Esophagus squamous epithelium (tissue), 5 donors: ENCODE measurements around the gene HMX3. TPM values are rescaled to one million over a fixed set of nuclear protein-coding genes. Genes with fewer than 3 reads are reported as not detected.

Experiments used
- DNase-seq: peaks from one replicate; lab custom pipeline; 2025; lab: John Stamatoyannopoulos, UW
- H3K27ac ChIP-seq, 4 donors: fragments of 200-600 bp; sonication (generic); one replicate each; pipeline ENCODE4 v1.5.1; 2016 to 2019; ENCODE audit warnings: mild to moderate bottlenecking in 1 of 4
- H3K27me3 ChIP-seq, 4 donors: fragments of 200-600 bp; sonication (generic); 1 replicate in 3 of 4; 2 replicates in 1 of 4; pipeline versions ENCODE4 v1.5.1 to v1.6.0; 2017 to 2021; ENCODE audit warnings: antibody characterized with exemption in 1 of 4
- H3K36me3 ChIP-seq, 3 donors: fragments of 200-600 bp; sonication (generic); one replicate each; pipeline ENCODE4 v1.5.1; 2016 to 2019
- H3K4me1 ChIP-seq, 3 donors: fragments of 200-600 bp; sonication (generic); one replicate each; pipeline ENCODE4 v1.5.1; 2017 to 2019
- H3K4me3 ChIP-seq, 4 donors: fragments of 200-600 bp; sonication (generic); 1 replicate in 3 of 4; 2 replicates in 1 of 4; pipeline ENCODE4 v1.5.1; 2016 to 2019; ENCODE audit warnings: mild to moderate bottlenecking in 2 of 4, moderate library complexity in 1 of 4
- H3K9me3 ChIP-seq, 3 donors: fragments of 200-600 bp; sonication (generic); one replicate each; pipeline ENCODE4 v1.5.1; 2016 to 2019
- POLR2A ChIP-seq, 4 donors: fragments of 450-650 bp; IDR thresholded peaks; one replicate each; pipeline ENCODE4 v1.6.1; 2017; ENCODE audit warnings: antibody characterized with exemption in 4 of 4, mild to moderate bottlenecking in 4 of 4, moderate library complexity in 3 of 4
- WGBS, 2 donors: methylation state at CpG; one replicate each; pipeline ENCODE4 v1.1.5; 2018; 5-methylcytosine and 5-hydroxymethylcytosine counted together
- intact Hi-C: fragments of 100-400 bp; cut with DNase I; formaldehyde crosslinking; loops from one replicate; pipeline ENCODE4 v1.15.0; 2022
- total RNA-seq, 4 donors: library from RNA; depleted of rRNA; stranded (reverse); fragments of >200 nt; gene quantifications; one replicate each; pipeline ENCODE4 v1.1.0, GENCODE V29; 2016
- TF ChIP-seq, protein P1 (sequence below), 6 experiments: fragments of 450-650 bp in 4 of 6; fragments of 200-600 bp in 2 of 6; sonication (generic) in 2 of 6; IDR thresholded peaks; one replicate each; pipeline ENCODE4 v1.5.1; 2016 to 2019; ENCODE audit warnings: antibody characterized with exemption in 6 of 6, mild to moderate bottlenecking in 4 of 6, moderate library complexity in 4 of 6
- donor health status: DM: yes; HTN: yes; CAD: no.

The HMX3 gene
- total RNA-seq, 4 donors from 2014 or later: not detected

DNA sequence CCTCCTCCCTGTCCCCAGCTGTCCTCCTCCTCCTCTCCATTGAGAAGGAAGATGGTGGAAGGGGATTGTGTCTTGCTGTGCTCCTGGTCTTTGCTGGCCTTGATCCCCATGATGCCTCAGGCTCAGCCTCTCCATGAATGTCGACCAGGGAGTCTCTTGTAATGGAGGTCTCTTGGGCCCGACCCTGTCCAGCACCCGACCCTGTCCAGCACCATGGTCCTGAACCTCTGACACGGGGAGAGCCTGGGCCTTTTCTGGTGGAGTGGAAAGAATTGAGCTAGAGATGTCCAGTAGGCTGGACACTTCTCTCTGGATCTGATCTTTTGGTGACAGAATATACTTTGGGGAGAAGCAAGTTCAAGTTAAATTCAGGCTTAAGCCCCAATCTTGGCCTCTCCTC is 42.3 kb upstream of the HMX3 start:
- 20% methylated on average over 1 of the region's 4 CpGs; no CpG with 5 or more reads in 1 of the 2 donors for WGBS, 2 donors
- DNase-seq: no peak
- no peaks in the 10 kb centered on the region for H3K9me3 ChIP-seq
- H3K27me3 ChIP-seq: peaks cover 0 to 34% (median 0%) of the 10 kb centered on the region in 4 donors
- no peak overlapping the region for H3K4me3 ChIP-seq
- H3K36me3 ChIP-seq: no peaks in the 10 kb centered on the region
- no peaks in the 10 kb centered on the region for H3K4me1 ChIP-seq
- H3K27ac ChIP-seq: no peak overlapping the region
- TF ChIP-seq, protein P1, sequence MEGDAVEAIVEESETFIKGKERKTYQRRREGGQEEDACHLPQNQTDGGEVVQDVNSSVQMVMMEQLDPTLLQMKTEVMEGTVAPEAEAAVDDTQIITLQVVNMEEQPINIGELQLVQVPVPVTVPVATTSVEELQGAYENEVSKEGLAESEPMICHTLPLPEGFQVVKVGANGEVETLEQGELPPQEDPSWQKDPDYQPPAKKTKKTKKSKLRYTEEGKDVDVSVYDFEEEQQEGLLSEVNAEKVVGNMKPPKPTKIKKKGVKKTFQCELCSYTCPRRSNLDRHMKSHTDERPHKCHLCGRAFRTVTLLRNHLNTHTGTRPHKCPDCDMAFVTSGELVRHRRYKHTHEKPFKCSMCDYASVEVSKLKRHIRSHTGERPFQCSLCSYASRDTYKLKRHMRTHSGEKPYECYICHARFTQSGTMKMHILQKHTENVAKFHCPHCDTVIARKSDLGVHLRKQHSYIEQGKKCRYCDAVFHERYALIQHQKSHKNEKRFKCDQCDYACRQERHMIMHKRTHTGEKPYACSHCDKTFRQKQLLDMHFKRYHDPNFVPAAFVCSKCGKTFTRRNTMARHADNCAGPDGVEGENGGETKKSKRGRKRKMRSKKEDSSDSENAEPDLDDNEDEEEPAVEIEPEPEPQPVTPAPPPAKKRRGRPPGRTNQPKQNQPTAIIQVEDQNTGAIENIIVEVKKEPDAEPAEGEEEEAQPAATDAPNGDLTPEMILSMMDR (IDR thresholded peaks at IDR 0.05): no peak
- no peak for TF ChIP-seq POLR2A (IDR thresholded peaks at IDR 0.05)
- intact Hi-C loops: no loop called here

DNA sequence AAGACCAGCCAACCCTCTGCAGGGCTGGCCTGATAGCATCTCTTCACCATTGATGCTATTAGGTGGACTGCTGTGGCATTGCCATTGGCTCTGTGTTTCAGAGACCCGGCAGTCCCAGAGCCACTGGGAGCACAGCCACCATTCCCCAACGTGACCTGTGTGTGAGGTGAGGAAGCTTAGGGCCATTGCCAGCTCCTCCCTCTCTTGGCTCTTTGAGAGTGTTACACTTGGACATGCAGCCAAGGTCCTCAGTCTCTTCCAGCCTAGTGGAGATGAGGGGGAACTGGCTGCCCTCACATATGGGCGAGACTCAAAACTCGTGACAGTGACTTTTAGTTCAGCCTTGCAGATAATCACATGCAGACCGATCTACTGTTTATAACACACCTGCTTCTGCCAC is 39.3 kb upstream of the HMX3 start:
- Histone ChIP-seq H3K4me1 (no peaks in the 10 kb centered on the region), H3K27me3 (peaks cover 0 to 27% (median 0%) of the 10 kb centered on the region in 4 donors), H3K36me3 (no peaks in the 10 kb centered on the region), H3K4me3 (no peak overlapping the region), H3K27ac (no peak overlapping the region), H3K9me3 (no peaks in the 10 kb centered on the region)
- TF ChIP-seq POLR2A (IDR thresholded peaks at IDR 0.05): no peak
- TF ChIP-seq, protein P1 (IDR thresholded peaks at IDR 0.05): no peak
- no peak for DNase-seq
- intact Hi-C loops: no loop called here
- WGBS, 2 donors: 33 to 60% methylated on average over 1 of the region's 5 CpGs

DNA sequence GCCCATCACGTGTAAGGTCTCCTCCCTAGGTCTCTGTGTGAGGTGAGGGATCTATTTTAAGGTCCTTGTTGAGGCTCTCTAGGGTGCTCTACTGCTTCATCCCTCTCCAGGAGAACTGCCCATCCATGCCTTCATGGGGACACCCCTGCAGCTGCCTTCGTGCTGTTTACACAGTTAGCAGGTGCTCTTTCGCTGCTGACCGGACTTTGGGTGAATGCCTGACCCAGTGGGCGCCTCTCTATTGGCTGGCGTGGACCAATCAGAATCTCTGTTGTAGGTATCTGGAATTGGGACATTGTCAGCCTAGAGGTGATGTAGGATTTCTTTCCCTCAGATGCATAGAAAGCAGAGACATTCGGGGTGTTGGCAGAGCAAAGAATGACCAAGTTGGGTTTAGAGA is 38.7 kb upstream of the HMX3 start:
- intact Hi-C loops: no loop called here
- WGBS, 2 donors: 58 to 69% methylated on average over 2 to 6 of the region's 7 CpGs
- peaks cover 0 to 25% (median 0%) of the 10 kb centered on the region in 4 donors for H3K27me3 ChIP-seq
- DNase-seq: no peak
- TF ChIP-seq POLR2A (IDR thresholded peaks at IDR 0.05): no peak
- TF ChIP-seq, protein P1 (IDR thresholded peaks at IDR 0.05): no peak
- H3K4me1 ChIP-seq: no peaks in the 10 kb centered on the region
- no peaks in the 10 kb centered on the region for H3K9me3 ChIP-seq
- H3K4me3 ChIP-seq: no peak overlapping the region
- no peaks in the 10 kb centered on the region for H3K36me3 ChIP-seq
- H3K27ac ChIP-seq: no peak overlapping the region

DNA sequence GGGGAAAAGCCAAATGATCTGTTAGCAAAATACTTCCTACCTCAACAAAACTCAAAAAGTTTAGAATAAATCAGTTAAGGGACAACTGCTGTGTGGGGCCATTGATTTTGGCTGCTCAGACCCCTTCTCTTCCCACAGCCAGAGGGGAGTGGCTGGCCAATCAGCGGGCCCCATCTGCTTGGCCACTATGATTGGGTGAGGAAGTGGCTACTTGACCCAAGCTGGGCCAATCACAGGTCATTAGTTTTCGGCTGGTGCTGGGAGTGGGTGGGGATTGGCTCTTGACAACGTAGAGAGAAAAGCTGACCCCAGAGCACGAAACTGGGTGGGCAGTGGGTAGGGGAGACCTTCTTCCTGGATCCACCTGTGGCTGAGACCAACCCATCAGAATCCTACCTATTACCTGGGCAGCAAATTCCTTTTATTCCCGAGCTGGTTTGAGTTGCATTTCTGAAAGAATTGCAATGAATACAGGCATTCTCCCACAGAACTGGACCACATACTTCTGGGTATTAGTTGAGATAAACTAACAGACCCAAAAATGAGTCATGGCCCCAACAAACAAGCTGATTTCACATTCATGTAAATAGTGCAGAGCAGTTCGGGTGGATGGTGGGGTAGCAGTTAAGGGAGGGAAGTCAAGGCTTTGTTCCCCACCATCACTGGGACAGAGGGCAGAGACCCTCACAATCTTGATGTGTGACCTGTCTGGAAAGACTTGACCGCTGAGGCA is 35.6 kb upstream of the HMX3 start:
- TF ChIP-seq, protein P1 (IDR thresholded peaks at IDR 0.05): no peak
- no peak for TF ChIP-seq POLR2A (IDR thresholded peaks at IDR 0.05)
- H3K4me3 ChIP-seq: no peak overlapping the region
- H3K27ac ChIP-seq: no peak overlapping the region
- no peaks in the 10 kb centered on the region for H3K36me3 ChIP-seq
- H3K27me3 ChIP-seq: peaks cover 0 to 13% (median 0%) of the 10 kb centered on the region in 4 donors
- 79 to 83% methylated on average over 2 to 7 of the region's 7 CpGs for WGBS, 2 donors
- peaks cover 0 to 5% (median 0%) of the 10 kb centered on the region in 3 donors for H3K4me1 ChIP-seq
- intact Hi-C loops: no loop called here
- DNase-seq: no peak
- no peaks in the 10 kb centered on the region for H3K9me3 ChIP-seq

GRCh38 chr10:123101872-123102271 is 33.9 kb upstream of the HMX3 start:
- Histone ChIP-seq H3K27ac (no peak overlapping the region), H3K4me3 (no peak overlapping the region), H3K36me3 (no peaks in the 10 kb centered on the region), H3K4me1 (peaks cover 0 to 5% (median 0%) of the 10 kb centered on the region in 3 donors), H3K9me3 (no peaks in the 10 kb centered on the region), H3K27me3 (peaks cover 0 to 17% (median 0%) of the 10 kb centered on the region in 4 donors)
- no peak for DNase-seq
- intact Hi-C loops: no loop called here
- TF ChIP-seq, protein P1 (IDR thresholded peaks at IDR 0.05): no peak
- no peak for TF ChIP-seq POLR2A (IDR thresholded peaks at IDR 0.05)
- 66 to 86% methylated on average over 2 to 9 of the region's 9 CpGs for whole genome bisulfite sequencing, 2 donors
